ENCODE measurements around the gene EPB41L1. TPM values are rescaled to one million over a fixed set of nuclear protein-coding genes. Genes with fewer than 3 reads are reported as not detected.

Gene EPB41L1
- total and polyA plus RNA-seq, 4 donors, result 13.5 to 61.9 (median 32.8) TPM

DNA sequence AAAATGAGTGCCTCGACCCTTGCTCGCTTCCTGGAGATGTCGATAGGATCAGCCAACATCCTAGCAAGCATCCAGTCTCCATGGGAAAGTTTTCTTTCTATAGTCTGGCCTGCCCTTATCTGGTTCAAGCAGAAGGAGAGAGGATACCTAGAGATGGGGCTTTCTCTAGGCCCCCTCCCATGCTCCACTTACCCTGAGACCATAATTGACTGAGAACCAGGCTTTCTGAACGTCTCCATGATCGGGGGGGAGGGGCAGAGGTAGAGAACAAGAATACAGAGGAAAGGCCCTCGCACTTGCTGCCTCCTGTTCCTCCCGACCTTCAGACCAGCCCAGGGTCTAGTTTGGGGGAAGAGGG is 31.6 kb upstream of the EPB41L1 start:
- H3K4me1 ChIP-seq (ENCODE audit: control insufficient read depth in 5 of 5, insufficient read depth in 5 of 5, low read length in 5 of 5), result peaks cover 0 to 9% (median 0%) of the 10 kb centered on the region in 5 donors
- no peaks in the 10 kb centered on the region for H3K27me3 ChIP-seq (ENCODE audit: control insufficient read depth in 3 of 3, insufficient read depth in 3 of 3, low read length in 2 of 3)
- ATAC-seq (ENCODE audit: insufficient read depth, low FRiP score) (no peak), DNase-seq (no peak)
- no peaks in the 10 kb centered on the region for H3K36me3 ChIP-seq (ENCODE audit: control insufficient read depth in 4 of 4, insufficient read depth in 4 of 4, low read length in 4 of 4)
- TF ChIP-seq, protein P1, sequence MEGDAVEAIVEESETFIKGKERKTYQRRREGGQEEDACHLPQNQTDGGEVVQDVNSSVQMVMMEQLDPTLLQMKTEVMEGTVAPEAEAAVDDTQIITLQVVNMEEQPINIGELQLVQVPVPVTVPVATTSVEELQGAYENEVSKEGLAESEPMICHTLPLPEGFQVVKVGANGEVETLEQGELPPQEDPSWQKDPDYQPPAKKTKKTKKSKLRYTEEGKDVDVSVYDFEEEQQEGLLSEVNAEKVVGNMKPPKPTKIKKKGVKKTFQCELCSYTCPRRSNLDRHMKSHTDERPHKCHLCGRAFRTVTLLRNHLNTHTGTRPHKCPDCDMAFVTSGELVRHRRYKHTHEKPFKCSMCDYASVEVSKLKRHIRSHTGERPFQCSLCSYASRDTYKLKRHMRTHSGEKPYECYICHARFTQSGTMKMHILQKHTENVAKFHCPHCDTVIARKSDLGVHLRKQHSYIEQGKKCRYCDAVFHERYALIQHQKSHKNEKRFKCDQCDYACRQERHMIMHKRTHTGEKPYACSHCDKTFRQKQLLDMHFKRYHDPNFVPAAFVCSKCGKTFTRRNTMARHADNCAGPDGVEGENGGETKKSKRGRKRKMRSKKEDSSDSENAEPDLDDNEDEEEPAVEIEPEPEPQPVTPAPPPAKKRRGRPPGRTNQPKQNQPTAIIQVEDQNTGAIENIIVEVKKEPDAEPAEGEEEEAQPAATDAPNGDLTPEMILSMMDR (IDR thresholded peaks at IDR 0.05; ENCODE audit: control extremely low read depth, extremely low read depth), result no peak
- no peak overlapping the region for H3K4me3 ChIP-seq
- peak overlapping the region in 1 of 2 donors; percentile 55 for H3K27ac ChIP-seq (ENCODE audit: low read depth in 1 of 2, low read length in 1 of 2)
- no peak overlapping the region for H3K9ac ChIP-seq (ENCODE audit: insufficient read depth in 1 of 2, low read length in 2 of 2)
- 83% methylated on average over 7 of the region's 7 CpGs for WGBS, 2 donors
- no peaks in the 10 kb centered on the region for H3K9me3 ChIP-seq (ENCODE audit: control insufficient read depth in 4 of 4, insufficient read depth in 3 of 4, low read length in 3 of 4)

DNA sequence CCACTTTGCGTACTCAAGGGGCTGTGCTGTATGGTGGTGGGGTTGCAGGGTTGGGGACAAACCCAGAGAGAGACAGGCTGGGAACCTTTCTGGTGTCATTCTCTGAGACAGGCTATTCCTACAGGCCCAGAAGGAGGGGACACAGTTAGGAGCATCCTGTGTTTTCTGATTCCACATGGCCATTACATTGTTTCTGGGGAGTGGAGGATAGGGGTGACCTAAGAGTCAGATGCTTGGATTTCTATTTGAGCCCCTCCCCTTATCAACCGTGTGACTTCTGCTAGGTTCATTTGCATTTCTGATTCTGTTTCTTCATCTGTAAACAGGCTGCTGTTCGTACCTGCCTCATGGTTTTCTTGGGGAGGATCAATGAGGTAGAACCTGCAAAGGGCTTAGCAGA is 29.4 kb upstream of the EPB41L1 start:
- no peak for DNase-seq
- no peak overlapping the region for H3K4me3 ChIP-seq
- no peaks in the 10 kb centered on the region for H3K36me3 ChIP-seq (ENCODE audit: control insufficient read depth in 4 of 4, insufficient read depth in 4 of 4, low read length in 4 of 4)
- H3K27ac ChIP-seq (ENCODE audit: low read depth in 1 of 2, low read length in 1 of 2), result no peak overlapping the region
- no peak overlapping the region for H3K9ac ChIP-seq (ENCODE audit: insufficient read depth in 1 of 2, low read length in 2 of 2)
- WGBS, 2 donors, result 58 to 65% methylated on average over 3 of the region's 3 CpGs
- H3K27me3 ChIP-seq (ENCODE audit: control insufficient read depth in 3 of 3, insufficient read depth in 3 of 3, low read length in 2 of 3), result no peaks in the 10 kb centered on the region
- TF ChIP-seq, protein P1 (IDR thresholded peaks at IDR 0.05; ENCODE audit: control extremely low read depth, extremely low read depth), result no peak
- ATAC-seq (ENCODE audit: insufficient read depth, low FRiP score), result no peak
- no peaks in the 10 kb centered on the region for H3K9me3 ChIP-seq (ENCODE audit: control insufficient read depth in 4 of 4, insufficient read depth in 3 of 4, low read length in 3 of 4)
- H3K4me1 ChIP-seq (ENCODE audit: control insufficient read depth in 5 of 5, insufficient read depth in 5 of 5, low read length in 5 of 5), result peaks cover 0 to 9% (median 0%) of the 10 kb centered on the region in 5 donors

DNA sequence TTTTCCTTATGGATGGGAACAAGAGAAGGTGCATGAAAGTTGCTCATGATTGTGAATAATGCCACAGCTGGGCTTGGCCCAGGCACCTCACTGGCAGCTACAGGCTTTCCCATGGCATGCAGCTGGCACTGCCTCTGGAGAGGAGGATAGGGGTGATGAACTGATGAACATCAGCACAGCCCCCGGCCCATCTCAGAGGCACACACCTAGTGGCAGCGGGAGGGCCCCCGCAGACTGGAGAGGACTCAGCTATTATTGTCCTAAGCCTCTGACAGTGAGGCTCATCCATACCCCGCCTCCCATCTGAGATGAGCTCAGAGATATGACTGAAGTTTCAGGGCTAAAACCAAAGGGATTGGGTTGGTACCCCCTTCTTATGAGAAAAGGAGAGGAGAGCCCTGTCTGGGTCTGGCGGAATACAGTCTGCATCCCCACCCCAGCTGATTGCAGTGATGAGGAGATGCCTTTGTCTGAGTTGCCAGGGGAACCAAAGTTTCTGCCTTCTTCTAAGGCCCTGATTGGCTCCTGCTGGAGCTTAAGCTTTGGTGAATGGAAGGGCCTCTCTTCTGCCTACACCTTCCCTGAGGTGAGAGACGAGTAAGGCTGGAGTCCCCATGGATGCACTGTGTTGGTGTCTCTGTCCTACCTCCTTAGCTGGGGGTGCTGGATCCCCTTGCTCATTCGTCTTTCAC is 27.6 kb upstream of the EPB41L1 start:
- no peaks in the 10 kb centered on the region for H3K27me3 ChIP-seq (ENCODE audit: control insufficient read depth in 3 of 3, insufficient read depth in 3 of 3, low read length in 2 of 3)
- no peak for ATAC-seq (ENCODE audit: insufficient read depth, low FRiP score)
- 93 to 95% methylated on average over 7 of the region's 7 CpGs for WGBS, 2 donors

More for the DNA sequence above, 27.6 kb upstream of the EPB41L1 start:
- TF ChIP-seq, protein P1 (IDR thresholded peaks at IDR 0.05; ENCODE audit: control extremely low read depth, extremely low read depth), result no peak
- no peak overlapping the region for H3K9ac ChIP-seq (ENCODE audit: insufficient read depth in 1 of 2, low read length in 2 of 2)
- H3K4me1 ChIP-seq (ENCODE audit: control insufficient read depth in 5 of 5, insufficient read depth in 5 of 5, low read length in 5 of 5), result peaks cover 0 to 4% (median 0%) of the 10 kb centered on the region in 5 donors
- DNase-seq, result no peak
- no peak overlapping the region for H3K4me3 ChIP-seq
- H3K9me3 ChIP-seq (ENCODE audit: control insufficient read depth in 4 of 4, insufficient read depth in 3 of 4, low read length in 3 of 4), result no peaks in the 10 kb centered on the region
- no peak overlapping the region for H3K27ac ChIP-seq (ENCODE audit: low read depth in 1 of 2, low read length in 1 of 2)
- H3K36me3 ChIP-seq (ENCODE audit: control insufficient read depth in 4 of 4, insufficient read depth in 4 of 4, low read length in 4 of 4), result no peaks in the 10 kb centered on the region

All from lung (tissue), 12 donors.